Subcutaneous abdominal adipose tissue (tissue), 5 donors: ENCODE results near the gene PPP1R13L.
"Not testable (repeated sequence)": the region's sequence is repeated elsewhere in the genome, so short reads cannot be mapped to it uniquely, and the experiment has no call there.

Experiments
- H3K27ac ChIP-seq: one replicate; pipeline ENCODE4 v1.7.0; 2013; ENCODE audit warnings: low read depth, mild to moderate bottlenecking, inconsistent platforms, low read length, moderate library complexity
- H3K27me3 ChIP-seq, 5 donors: one replicate each; pipeline ENCODE4 v1.7.0; 2013; ENCODE audit warnings: low read length in 5 of 5, inconsistent platforms in 1 of 5; ENCODE audit not compliant: control insufficient read depth in 5 of 5, insufficient read depth in 4 of 5
- H3K36me3 ChIP-seq, 5 donors: one replicate each; pipeline ENCODE4 v1.7.0; 2013; ENCODE audit warnings: low read length in 5 of 5; ENCODE audit not compliant: control insufficient read depth in 5 of 5, insufficient read depth in 5 of 5
- H3K4me1 ChIP-seq, 5 donors: one replicate each; pipeline ENCODE4 v1.7.0; 2013; ENCODE audit warnings: low read length in 5 of 5, mild to moderate bottlenecking in 3 of 5, moderate library complexity in 1 of 5; ENCODE audit not compliant: control insufficient read depth in 5 of 5, insufficient read depth in 5 of 5
- H3K4me3 ChIP-seq, 5 donors: one replicate each; pipeline ENCODE4 v1.7.0; 2013; ENCODE audit warnings: low read length in 5 of 5, low read depth in 1 of 5
- H3K9ac ChIP-seq, 5 donors: one replicate each; pipeline ENCODE4 v1.7.0; 2013; ENCODE audit warnings: low read length in 5 of 5, mild to moderate bottlenecking in 4 of 5, moderate library complexity in 3 of 5
- H3K9me3 ChIP-seq, 5 donors: one replicate each; pipeline ENCODE4 v1.7.0; 2013; ENCODE audit warnings: low read length in 5 of 5; ENCODE audit not compliant: control insufficient read depth in 5 of 5
- donor health status: healthy.
- donor health status: healthy.
- donor health status: healthy.
- donor health status: healthy.
- donor health status: healthy.

PPP1R13L gene

DNA sequence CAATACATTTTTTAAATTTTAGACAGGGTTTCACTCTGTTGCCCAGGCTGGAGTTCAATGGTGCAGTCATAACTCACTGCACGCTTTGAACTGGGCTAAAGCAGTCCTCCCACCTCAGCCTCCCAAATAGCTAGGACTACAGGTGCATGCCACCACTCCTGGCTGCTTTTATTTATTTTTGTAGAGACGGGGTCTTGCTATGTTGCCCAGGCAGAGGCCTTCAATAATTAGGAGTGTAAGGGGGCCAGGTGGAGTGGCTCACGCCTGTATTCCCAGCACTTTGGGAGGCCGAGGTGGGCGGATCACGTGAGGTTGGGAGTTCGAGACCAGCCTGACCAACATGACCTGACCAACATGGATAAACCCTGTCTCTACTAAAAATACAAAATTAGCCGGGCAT lies 27.7 kb upstream of the PPP1R13L start:
- H3K4me1 ChIP-seq, H3K36me3 ChIP-seq, H3K4me3 ChIP-seq, H3K9ac ChIP-seq, H3K27ac ChIP-seq, H3K9me3 ChIP-seq, H3K27me3 ChIP-seq: not testable (repeated sequence)

GRCh38 chr19:45431008-45431407 lies 26.1 kb upstream of the PPP1R13L start:
- H3K27ac ChIP-seq, H3K4me3 ChIP-seq, H3K36me3 ChIP-seq, H3K9ac ChIP-seq, H3K9me3 ChIP-seq, H3K27me3 ChIP-seq: not testable (repeated sequence)
- peaks cover 0 to 15% (median 7%) of the 10 kb centered on the region in 5 donors for H3K4me1 ChIP-seq

DNA sequence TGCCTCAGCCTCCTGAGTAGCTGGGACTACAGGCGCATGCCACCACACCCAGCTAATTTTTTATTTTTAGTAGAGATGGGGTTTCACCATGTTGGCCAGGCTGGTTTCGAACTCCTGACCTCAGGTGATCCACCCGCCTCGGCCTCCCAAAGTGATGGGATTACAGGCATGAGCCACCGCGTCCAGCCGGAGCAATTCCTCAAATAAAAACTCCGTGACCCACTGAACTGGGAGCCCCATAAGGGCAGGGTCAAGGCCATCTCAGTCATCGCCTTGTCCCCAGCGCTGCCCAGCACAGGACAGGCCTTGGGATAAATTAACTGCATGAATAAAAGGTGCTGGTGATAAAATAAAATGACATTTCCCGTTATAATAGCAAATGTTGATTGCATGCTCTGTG lies 25.0 kb upstream of the PPP1R13L start:
- H3K4me1 ChIP-seq: peaks cover 0 to 22% (median 9%) of the 10 kb centered on the region in 5 donors
- not testable (repeated sequence) for H3K4me3 ChIP-seq, H3K9me3 ChIP-seq, H3K27me3 ChIP-seq, H3K27ac ChIP-seq, H3K36me3 ChIP-seq, H3K9ac ChIP-seq

GRCh38 chr19:45428384-45429231 lies 23.7 kb upstream of the PPP1R13L start:
- no peak overlapping the region for H3K27ac ChIP-seq
- no peaks in the 10 kb centered on the region for H3K27me3 ChIP-seq
- H3K4me1 ChIP-seq: peaks cover 6 to 35% (median 22%) of the 10 kb centered on the region in 5 donors
- no peaks in the 10 kb centered on the region for H3K9me3 ChIP-seq
- H3K36me3 ChIP-seq: no peaks in the 10 kb centered on the region
- peak overlapping the region in 4 of 5 donors; percentile 64 to 68 (median 65) for H3K9ac ChIP-seq
- H3K4me3 ChIP-seq: peak overlapping the region; percentile 55 to 67 (median 62)

DNA sequence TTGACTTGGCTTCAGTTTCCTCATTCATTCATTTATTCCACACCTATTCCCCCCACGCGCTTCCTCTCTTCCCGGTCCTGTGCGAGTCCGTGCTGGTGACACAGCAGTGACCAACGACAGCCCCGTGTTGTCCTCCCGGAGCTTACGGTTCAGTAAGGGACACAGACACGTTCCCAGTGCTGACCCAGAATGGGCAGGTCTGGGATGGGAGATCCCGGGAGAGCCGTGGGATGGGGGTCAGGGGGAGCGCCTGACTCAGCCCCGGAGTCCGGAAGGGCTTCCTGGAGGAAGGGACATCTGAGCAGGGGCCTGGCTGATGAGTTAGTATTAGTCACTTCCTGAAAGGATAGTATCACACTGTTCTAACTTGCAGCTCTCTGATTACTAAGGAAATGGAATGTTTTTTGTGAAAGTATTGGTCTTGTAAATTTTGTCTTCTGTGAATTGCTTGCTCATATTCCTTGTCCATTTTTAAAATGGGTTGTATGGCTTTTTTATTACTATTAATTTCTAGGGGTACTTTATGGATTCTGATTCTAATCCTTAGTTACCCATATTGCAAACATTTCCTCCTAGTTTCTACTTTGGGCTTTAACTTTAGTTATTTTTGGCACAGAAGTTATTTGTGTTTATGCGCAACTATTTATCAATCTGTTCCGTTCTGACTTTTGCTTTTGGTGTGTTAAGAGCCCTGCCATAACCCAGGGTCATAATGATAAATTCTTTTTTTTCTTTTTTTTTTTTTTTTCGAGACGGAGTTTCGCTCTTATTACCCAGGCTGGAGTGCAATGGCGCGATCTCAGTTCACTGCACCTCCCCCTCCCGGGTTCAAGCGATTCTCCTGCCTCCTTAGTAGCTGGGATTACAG lies 19.6 kb upstream of the PPP1R13L start:
- H3K27me3 ChIP-seq: no peaks in the 10 kb centered on the region
- peak overlapping the region; percentile 69 to 89 (median 74) for H3K9ac ChIP-seq
- peaks cover 0 to 20% (median 14%) of the 10 kb centered on the region in 5 donors for H3K36me3 ChIP-seq
- peak overlapping the region; percentile 73 to 81 (median 78) for H3K4me3 ChIP-seq
- peaks cover 7 to 56% (median 34%) of the 10 kb centered on the region in 5 donors for H3K4me1 ChIP-seq
- H3K9me3 ChIP-seq: no peaks in the 10 kb centered on the region
- peak overlapping the region; percentile 94 for H3K27ac ChIP-seq

DNA sequence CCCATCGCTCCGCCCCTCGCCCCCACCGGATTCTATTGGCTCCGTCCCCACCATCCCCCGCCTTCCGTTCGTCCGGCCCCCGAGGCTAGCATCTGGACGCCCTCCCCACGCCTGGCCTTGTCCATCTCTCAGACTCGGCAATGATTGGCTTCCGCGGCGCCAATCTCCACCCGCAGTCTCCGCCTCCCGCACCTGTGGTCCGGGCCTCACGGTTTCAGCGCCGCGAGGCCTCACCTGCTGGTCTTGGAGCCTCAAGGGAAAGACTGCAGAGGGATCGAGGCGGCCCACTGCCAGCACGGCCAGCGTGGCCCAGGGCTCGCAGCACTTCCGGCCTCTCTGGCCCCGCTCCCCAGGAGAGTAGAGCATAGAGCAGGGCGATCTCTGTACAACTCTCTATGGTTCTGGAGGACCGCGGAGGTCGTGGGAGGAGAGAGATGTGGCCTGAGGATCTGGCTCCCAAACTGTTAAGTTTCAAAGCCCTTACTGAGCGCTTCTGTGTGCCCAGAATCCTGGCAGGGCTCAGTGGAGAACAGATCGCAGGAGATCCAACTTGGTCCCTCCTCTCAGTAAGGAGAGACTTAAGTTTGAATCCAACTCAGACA lies 18.8 kb upstream of the PPP1R13L start, which contains the start of gene ERCC1:
ERCC1 (minus strand) TSS at position 329 of the 602 bp plus-strand sequence. CDS start 543 bp downstream, outside the sequence.
- Histone ChIP-seq H3K4me3 (peak within 1 kb of the TSS; percentile 78 to 82 (median 79)), H3K27me3 (no peaks in the 10 kb centered on the region), H3K27ac (peak within 1 kb of the TSS; percentile 94), H3K9ac (peak within 1 kb of the TSS; percentile 69 to 89 (median 74)), H3K36me3 (peaks cover 0 to 27% (median 20%) of the 10 kb centered on the region in 5 donors), H3K9me3 (no peaks in the 10 kb centered on the region), H3K4me1 (peaks cover 7 to 63% (median 39%) of the 10 kb centered on the region in 5 donors)

DNA sequence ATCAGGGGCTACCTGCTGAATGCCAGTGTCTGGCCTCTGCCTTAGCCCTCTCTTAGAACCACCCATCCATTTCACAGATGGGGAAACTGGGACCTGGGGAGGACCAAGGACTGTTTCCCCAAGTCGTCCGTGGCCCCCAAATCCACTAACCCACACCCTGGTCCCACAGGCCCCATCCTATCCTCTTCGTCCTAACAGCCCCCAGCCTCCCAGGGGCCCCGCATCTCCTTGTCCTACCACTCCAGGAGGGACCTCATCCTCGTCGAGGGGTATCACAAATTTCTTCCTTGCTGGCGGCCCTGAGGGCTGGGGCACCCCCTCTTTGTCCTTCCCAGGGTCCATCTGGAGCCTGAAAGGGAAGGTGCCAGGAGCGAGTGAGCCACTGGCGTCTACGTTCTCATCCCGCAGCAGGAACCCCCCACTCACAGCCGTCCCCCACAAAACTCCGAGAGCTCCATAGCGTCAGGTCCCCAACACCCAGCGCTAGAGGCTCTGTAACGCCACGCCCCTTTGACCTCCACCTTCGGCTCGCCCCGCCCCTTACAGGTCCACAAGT lies 18.2 kb upstream of the PPP1R13L start:
- H3K27me3 ChIP-seq: no peaks in the 10 kb centered on the region
- peak overlapping the region; percentile 78 to 82 (median 79) for H3K4me3 ChIP-seq
- H3K36me3 ChIP-seq: peaks cover 0 to 31% (median 21%) of the 10 kb centered on the region in 5 donors
- H3K4me1 ChIP-seq: peaks cover 7 to 58% (median 36%) of the 10 kb centered on the region in 5 donors
- no peaks in the 10 kb centered on the region for H3K9me3 ChIP-seq
- H3K27ac ChIP-seq: peak overlapping the region; percentile 94
- peak overlapping the region in 4 of 5 donors; percentile 58 to 89 (median 74) for H3K9ac ChIP-seq

GRCh38 chr19:45421947-45422498 lies 17.2 kb upstream of the PPP1R13L start:
- H3K27me3 ChIP-seq: no peaks in the 10 kb centered on the region
- H3K9me3 ChIP-seq: no peaks in the 10 kb centered on the region
- peaks cover 7 to 49% (median 33%) of the 10 kb centered on the region in 5 donors for H3K4me1 ChIP-seq
- H3K4me3 ChIP-seq: no peak overlapping the region
- H3K27ac ChIP-seq: no peak overlapping the region
- H3K9ac ChIP-seq: no peak overlapping the region
- H3K36me3 ChIP-seq: peaks cover 0 to 41% (median 27%) of the 10 kb centered on the region in 5 donors

GRCh38 chr19:45420871-45421270 lies 16.0 kb upstream of the PPP1R13L start:
- H3K9me3 ChIP-seq: no peaks in the 10 kb centered on the region
- H3K27ac ChIP-seq: no peak overlapping the region
- peaks cover 7 to 52% (median 36%) of the 10 kb centered on the region in 5 donors for H3K4me1 ChIP-seq
- no peak overlapping the region for H3K9ac ChIP-seq
- peaks cover 0 to 50% (median 33%) of the 10 kb centered on the region in 5 donors for H3K36me3 ChIP-seq
- H3K27me3 ChIP-seq: no peaks in the 10 kb centered on the region
- no peak overlapping the region for H3K4me3 ChIP-seq
